CD4-positive, alpha-beta T cell (primary cell): ENCODE results near the gene HS3ST2. TPM values are rescaled to one million over a fixed set of nuclear protein-coding genes. Genes with fewer than 3 reads are reported as not detected.
"Not testable (repeated sequence)": the region's sequence is repeated elsewhere in the genome, so short reads cannot be mapped to it uniquely, and the experiment has no call there.

ENCODE experiments used
- ATAC-seq: fragments of 200-7000 bp; cut with Tn5 transposase; one replicate; pipeline ENCODE4 v1.10.0; 2022; ENCODE audit warnings: mild to moderate bottlenecking; ENCODE audit not compliant: poor library complexity
- CTCF ChIA-PET: fragments of 350-600 bp; sonication (Branson Sonifier 250); formaldehyde crosslinking; loops from one replicate; lab custom pipeline; 2021; ENCODE audit warnings: antibody characterized with exemption, inconsistent platforms; lab: Charles Lee
- POLR2A ChIA-PET: fragments of 350-600 bp; sonication (Branson Sonifier 250); formaldehyde crosslinking; loops from one replicate; lab custom pipeline; 2021; ENCODE audit warnings: antibody characterized with exemption, inconsistent platforms; lab: Charles Lee
- DNase-seq, 14 experiments: peaks; one replicate each; pipeline ENCODE4 v3.0.0-alpha.2; 2013 to 2020; ENCODE audit warnings: mixed read lengths in 2 of 14
- H3K27ac ChIP-seq, 2 donors: one replicate each; pipeline versions ENCODE4 v1.5.1 to v1.7.0; 2013; ENCODE audit warnings: low read length in 2 of 2, low read depth in 1 of 2, mild to moderate bottlenecking in 1 of 2
- H3K27me3 ChIP-seq, 2 experiments: 1 replicate in 1 of 2; 2 replicates in 1 of 2; pipeline versions ENCODE4 v1.6.1 to v1.7.0; 2013; ENCODE audit warnings: low read length in 2 of 2, control low read depth in 1 of 2, mild to moderate bottlenecking in 1 of 2, moderate library complexity in 1 of 2; ENCODE audit not compliant: insufficient read depth in 2 of 2, control insufficient read depth in 1 of 2
- H3K36me3 ChIP-seq: one replicate; pipeline ENCODE4 v1.6.1; 2013; ENCODE audit warnings: low read length, control low read depth; ENCODE audit not compliant: insufficient read depth
- H3K4me1 ChIP-seq: one replicate; pipeline ENCODE4 v1.6.1; 2013; ENCODE audit warnings: low read length, control low read depth; ENCODE audit not compliant: insufficient read depth
- H3K4me3 ChIP-seq: one replicate; pipeline ENCODE4 v1.5.1; 2013; ENCODE audit warnings: mild to moderate bottlenecking, low read length, moderate library complexity
- H3K9me3 ChIP-seq, 2 experiments: 1 replicate in 1 of 2; 2 replicates in 1 of 2; pipeline versions ENCODE4 v1.6.1 to v1.7.0; 2013; ENCODE audit warnings: low read length in 2 of 2, mild to moderate bottlenecking in 2 of 2, control low read depth in 1 of 2, moderate library complexity in 1 of 2; ENCODE audit not compliant: control insufficient read depth in 1 of 2, insufficient read depth in 1 of 2
- H3K27ac Mint-ChIP-seq: one replicate; pipeline ENCODE4 v1.8.0; 2020; ENCODE audit warnings: mixed read lengths
- H3K27me3 Mint-ChIP-seq: one replicate; pipeline ENCODE4 v1.8.0; 2021; ENCODE audit warnings: mixed read lengths
- H3K36me3 Mint-ChIP-seq: one replicate; pipeline ENCODE4 v1.8.0; 2021; ENCODE audit warnings: low read depth, mixed read lengths
- H3K4me1 Mint-ChIP-seq: one replicate; pipeline ENCODE4 v1.8.0; 2021; ENCODE audit warnings: low read depth, mixed read lengths
- H3K4me3 Mint-ChIP-seq: one replicate; pipeline ENCODE4 v1.8.0; 2020; ENCODE audit warnings: mild to moderate bottlenecking, mixed read lengths
- H3K9me3 Mint-ChIP-seq: one replicate; pipeline ENCODE4 v1.8.0; 2020; ENCODE audit warnings: mixed read lengths
- CTCF ChIP-seq: fragments of 200-600 bp; IDR thresholded peaks from one replicate; pipeline ENCODE4 v1.8.0; 2022; ENCODE audit warnings: antibody characterized with exemption, mild to moderate bottlenecking
- intact Hi-C, 2 experiments: fragments of 100-400 bp; cut with DNase I in 1 of 2; cut with micrococcal nuclease in 1 of 2; formaldehyde crosslinking; loops; one replicate each; pipeline versions ENCODE4 v1.15.1 to v1.9.0; 2023 to 2025; cut with DNase I, micrococcal nuclease
- total RNA-seq, 174 experiments: library from RNA in 2 of 174; stranded (reverse) in 2 of 174; gene quantifications; one replicate each; pipeline ENCODE4 v1.2.3 and lab custom pipeline; 2021 to 2026

Gene HS3ST2
- total RNA-seq, 2 experiments from 2014 or later: not detected

- intact Hi-C loops: no loop called here
- CTCF ChIA-PET: no interaction called here
- ATAC-seq (no peak), DNase-seq (no peak)
- peaks cover 47% of the 10 kb centered on the region for H3K27me3 Mint-ChIP-seq
- no peaks in the 10 kb centered on the region for H3K36me3 Mint-ChIP-seq
- no peaks in the 10 kb centered on the region for H3K4me1 Mint-ChIP-seq
- POLR2A ChIA-PET: no interaction called here
- no peak overlapping the region for H3K4me3 ChIP-seq
- no peak overlapping the region for H3K27ac ChIP-seq
- peaks cover 26 to 51% of the 10 kb centered on the region in 2 experiments for H3K27me3 ChIP-seq
- no peak overlapping the region for H3K27ac Mint-ChIP-seq
- no peaks in the 10 kb centered on the region for H3K36me3 ChIP-seq
- H3K9me3 Mint-ChIP-seq: no peaks in the 10 kb centered on the region
- H3K4me3 Mint-ChIP-seq: no peak overlapping the region
- no peaks in the 10 kb centered on the region for H3K4me1 ChIP-seq
- peaks cover 0 to 8% of the 10 kb centered on the region in 2 experiments for H3K9me3 ChIP-seq
- TF ChIP-seq CTCF: no peak
Observed at GRCh38 chr16:22816475-22816874, 2.5 kb downstream of the HS3ST2 start.

- H3K4me3 Mint-ChIP-seq, H3K27ac Mint-ChIP-seq, H3K4me1 Mint-ChIP-seq, ATAC-seq, H3K36me3 Mint-ChIP-seq, H3K4me3 ChIP-seq, DNase-seq, H3K4me1 ChIP-seq, H3K9me3 Mint-ChIP-seq, CTCF ChIA-PET, POLR2A ChIA-PET, H3K9me3 ChIP-seq, intact Hi-C loops, H3K36me3 ChIP-seq, H3K27ac ChIP-seq: not testable (repeated sequence)
- H3K27me3 Mint-ChIP-seq: peaks cover 30% of the 10 kb centered on the region
- H3K27me3 ChIP-seq: peaks cover 14 to 31% of the 10 kb centered on the region in 2 experiments
Observed at GRCh38 chr16:22818736-22819135, 4.8 kb downstream of the HS3ST2 start.

GRCh38 chr16:22838681-22839080 lies 24.7 kb downstream of the HS3ST2 start:
- Histone ChIP-seq H3K27ac (no peak overlapping the region), H3K27me3 (peaks cover 0 to 6% of the 10 kb centered on the region in 2 experiments), H3K9me3 (no peaks in the 10 kb centered on the region), H3K36me3 (no peaks in the 10 kb centered on the region), H3K4me1 (no peaks in the 10 kb centered on the region), H3K4me3 (no peak overlapping the region)
- POLR2A ChIA-PET: no interaction called here
- TF ChIP-seq CTCF: no peak
- Mint-ChIP-seq H3K9me3 (no peaks in the 10 kb centered on the region), H3K27ac (no peak overlapping the region), H3K27me3 (peaks cover 47% of the 10 kb centered on the region), H3K4me1 (no peaks in the 10 kb centered on the region), H3K4me3 (no peak overlapping the region), H3K36me3 (no peaks in the 10 kb centered on the region)
- intact Hi-C loops: no loop called here
- no peak for ATAC-seq
- DNase-seq: no peak
- CTCF ChIA-PET: no interaction called here

GRCh38 chr16:22842031-22842430 lies 28.1 kb downstream of the HS3ST2 start:
- CTCF ChIA-PET, H3K27me3 ChIP-seq, H3K4me1 ChIP-seq, H3K36me3 ChIP-seq, ATAC-seq, H3K4me1 Mint-ChIP-seq, H3K27ac ChIP-seq, H3K36me3 Mint-ChIP-seq, H3K9me3 Mint-ChIP-seq, H3K4me3 ChIP-seq, H3K4me3 Mint-ChIP-seq, H3K27ac Mint-ChIP-seq, POLR2A ChIA-PET, DNase-seq, H3K9me3 ChIP-seq, intact Hi-C loops: not testable (repeated sequence)
- peaks cover 52% of the 10 kb centered on the region for H3K27me3 Mint-ChIP-seq
